GM12878 (cell line): ENCODE measurements around the gene UFC1.

Experiments
- BRCA1 ChIP-seq: IDR thresholded peaks from 2 replicates; pipeline ENCODE4 v1.6.1; 2011; ENCODE audit warnings: low read depth, low read length, improper control_type of control experiment
- CBX3 ChIP-seq: fragments of 200-600 bp; sonication (generic); IDR thresholded peaks from 2 replicates; pipeline ENCODE4 v1.6.1; 2016; ENCODE audit warnings: low read depth, borderline replicate concordance
- CEBPB ChIP-seq, 2 experiments: fragments of 150-350 bp in 1 of 2; IDR thresholded peaks; 2 replicates each; pipeline ENCODE4 v1.6.1; 2012 to 2014; ENCODE audit warnings: low read depth in 2 of 2, low read length in 2 of 2, borderline replicate concordance in 1 of 2, inconsistent platforms in 1 of 2
- CTCF ChIP-seq, 3 experiments: IDR thresholded peaks in 2 of 3; conservative IDR thresholded peaks in 1 of 3; 2 replicates each; pipeline ENCODE4 v1.5.1; 2011; ENCODE audit warnings: low read depth in 3 of 3, low read length in 3 of 3, mild to moderate bottlenecking in 3 of 3, control low read depth in 2 of 3, moderate library complexity in 2 of 3, inconsistent platforms in 1 of 3, mixed read lengths in 1 of 3; ENCODE audit not compliant: control insufficient read depth in 2 of 3, insufficient read depth in 1 of 3; ENCODE audit errors: extremely low read depth in 1 of 3
- EED ChIP-seq: sonication (generic); IDR thresholded peaks from 2 replicates; pipeline ENCODE4 v1.6.1; 2016; ENCODE audit warnings: antibody characterized with exemption, low read depth
- MXI1 ChIP-seq: fragments of 150-350 bp; IDR thresholded peaks from 2 replicates; pipeline ENCODE4 v1.6.1; 2011; ENCODE audit warnings: low read depth, mild to moderate bottlenecking, inconsistent platforms, low read length, improper control_type of control experiment
- POLR2A ChIP-seq: IDR thresholded peaks from 2 replicates; pipeline ENCODE4 v1.6.1; 2011; ENCODE audit warnings: low read depth, mild to moderate bottlenecking, low read length
- POLR2AphosphoS5 ChIP-seq: IDR thresholded peaks from 2 replicates; pipeline ENCODE4 v1.6.1; 2011; ENCODE audit warnings: mild to moderate bottlenecking, low read length, inconsistent platforms
- RAD51 ChIP-seq: fragments of 450-650 bp; IDR thresholded peaks from 2 replicates; pipeline ENCODE4 v1.6.1; 2016; ENCODE audit warnings: moderate library complexity, mild to moderate bottlenecking, inconsistent platforms
- SMC3 ChIP-seq: IDR thresholded peaks from 2 replicates; pipeline ENCODE4 v1.6.1; 2011; ENCODE audit warnings: low read length, improper control_type of control experiment, borderline replicate concordance

DNA sequence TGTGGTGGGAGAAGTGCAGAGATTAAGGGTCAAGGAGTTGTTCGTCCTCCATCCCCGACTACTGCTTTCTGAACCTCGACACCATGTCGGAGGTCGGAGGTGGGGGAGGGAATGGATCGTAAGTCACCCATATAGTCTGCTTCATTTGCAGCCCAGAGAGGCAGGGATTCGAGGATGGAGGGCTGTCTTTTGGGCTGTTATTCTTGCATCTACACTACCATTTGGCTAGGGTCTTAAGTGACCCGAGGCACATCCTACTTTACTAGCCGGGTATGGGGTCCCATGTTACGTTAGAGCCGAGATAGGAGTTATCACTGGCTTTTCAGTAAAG lies 6.1 kb downstream of the UFC1 start:
- TF ChIP-seq RAD51 (no peak), MXI1 (no peak), POLR2AphosphoS5 (no peak), CTCF (IDR thresholded peaks at IDR 0.05 in 2 of 3, conservative IDR thresholded peaks at IDR 0.05 in 1 of 3; ENCODE audit: control insufficient read depth in 2 of 3, extremely low read depth in 1 of 3, insufficient read depth in 1 of 3, low read depth in 3 of 3, low read length in 3 of 3) (no peak), CEBPB (IDR thresholded peaks at IDR 0.05; ENCODE audit: borderline replicate concordance in 1 of 2, low read depth in 2 of 2, low read length in 2 of 2) (no peak), BRCA1 (no peak), CBX3 (no peak), SMC3 (no peak), EED (no peak), POLR2A (no peak)
